Ectodermal cell (in vitro differentiated cells): ENCODE results near the gene RNF151.

Source experiments
- H3K27ac ChIP-seq: 2 replicates; pipeline ENCODE4 v1.7.0; 2013; ENCODE audit warnings: mild to moderate bottlenecking, low read depth, low read length; ENCODE audit not compliant: insufficient read depth, poor library complexity, severe bottlenecking
- H3K27me3 ChIP-seq: 2 replicates; pipeline ENCODE4 v1.7.0; 2013; ENCODE audit warnings: mild to moderate bottlenecking, low read length; ENCODE audit not compliant: insufficient read depth, control insufficient read depth, poor library complexity, severe bottlenecking
- H3K36me3 ChIP-seq: one replicate; pipeline ENCODE4 v1.7.0; 2013; ENCODE audit warnings: low read length; ENCODE audit not compliant: control insufficient read depth, insufficient read depth
- H3K4me1 ChIP-seq: one replicate; pipeline ENCODE4 v1.7.0; 2013; ENCODE audit warnings: low read length; ENCODE audit not compliant: control insufficient read depth, insufficient read depth
- H3K4me3 ChIP-seq: 2 replicates; pipeline ENCODE4 v1.7.0; 2013; ENCODE audit warnings: low read depth, low read length, control low read depth; ENCODE audit not compliant: insufficient read depth
- H3K9me3 ChIP-seq: 2 replicates; pipeline ENCODE4 v1.7.0; 2013; ENCODE audit warnings: mild to moderate bottlenecking, low read length, moderate library complexity; ENCODE audit not compliant: control insufficient read depth
- WGBS, 2 experiments: methylation state at CpG; one replicate each; pipeline ENCODE4 v1.1.7; 2013; ENCODE audit warnings: missing lambda C conversion rate in 2 of 2; 5-methylcytosine and 5-hydroxymethylcytosine counted together

The RNF151 gene

DNA sequence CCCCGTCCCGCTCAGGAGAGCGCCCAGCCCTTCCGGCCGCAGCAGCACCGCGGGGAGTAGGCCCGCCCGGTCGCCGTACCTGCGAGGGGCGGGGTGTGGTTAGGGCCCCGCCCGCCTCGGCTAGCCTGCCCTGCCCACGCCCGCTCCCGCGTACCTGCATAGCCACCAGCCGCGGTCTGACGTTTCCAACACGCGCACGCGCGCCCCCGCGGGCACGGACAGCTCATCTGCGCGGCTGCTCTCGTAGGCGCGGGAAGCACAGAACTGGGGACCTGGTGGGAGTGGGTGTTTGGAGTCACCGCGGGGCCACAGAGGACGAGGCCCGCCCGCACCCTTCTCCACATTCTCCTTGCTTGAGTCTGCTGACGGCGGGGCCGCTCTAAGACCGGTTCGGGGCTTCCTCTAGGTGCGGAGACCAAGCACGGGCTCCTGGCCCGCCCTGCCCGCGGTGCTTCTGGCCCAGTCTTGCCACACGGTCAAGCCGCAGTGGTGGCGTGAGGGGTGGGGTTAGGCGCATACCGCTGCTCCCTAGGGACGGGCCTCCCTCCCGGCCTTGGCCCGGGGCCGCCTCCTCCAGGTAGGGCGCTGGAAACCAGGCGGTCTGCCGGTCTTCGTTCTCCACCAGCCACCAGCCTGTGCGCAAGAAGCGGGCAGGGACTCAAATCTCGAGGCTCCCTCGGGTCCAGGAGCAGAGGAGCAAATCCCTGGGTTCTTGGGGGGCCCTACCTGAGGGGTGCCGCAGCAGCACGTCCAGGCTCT, 12.8 kb downstream of the RNF151 start:
- Histone ChIP-seq H3K27me3 (peaks cover 51% of the 10 kb centered on the region), H3K4me1 (peaks cover 26% of the 10 kb centered on the region), H3K36me3 (peaks cover 25% of the 10 kb centered on the region), H3K9me3 (no peaks in the 10 kb centered on the region), H3K27ac (no peak overlapping the region), H3K4me3 (no peak overlapping the region)
- 11 to 13% methylated on average over 70 of the region's 70 CpGs for WGBS, 2 experiments

DNA sequence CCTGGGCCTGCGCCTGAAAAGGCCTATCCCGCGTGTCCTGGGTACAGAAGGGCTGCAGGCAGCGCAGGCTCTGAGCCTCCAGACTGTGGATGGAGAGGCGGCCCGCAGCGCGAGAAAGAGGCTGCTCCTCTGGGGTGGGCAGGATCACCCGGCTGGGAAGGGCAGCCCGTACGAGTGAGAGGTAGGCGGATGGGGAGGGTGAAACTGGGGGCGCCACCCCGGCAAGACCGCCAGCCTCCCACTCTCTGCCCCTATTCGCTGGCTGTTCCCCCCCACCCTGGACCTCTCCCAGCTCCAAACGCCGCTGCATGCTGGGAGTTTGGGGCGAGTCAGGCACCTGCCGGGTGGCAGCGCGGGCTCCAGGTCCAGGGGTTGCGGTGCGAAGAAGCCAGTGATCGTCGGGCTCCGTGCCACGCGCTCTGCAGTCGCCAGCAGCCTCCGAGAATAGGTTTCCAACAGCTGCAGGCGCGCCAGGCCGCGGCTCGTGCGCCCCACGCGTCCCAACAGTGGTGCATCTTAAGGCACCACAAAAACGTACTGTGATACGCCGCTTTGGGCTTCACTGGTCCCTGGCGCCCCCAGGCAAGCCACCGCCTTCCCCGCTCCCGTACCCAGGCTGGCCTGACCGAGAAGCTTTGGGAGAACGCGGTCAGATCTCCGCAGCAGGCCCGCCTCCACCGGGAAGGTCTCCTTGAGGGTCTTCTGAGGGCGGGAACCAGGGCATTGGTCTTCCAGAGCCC, 13.5 kb downstream of the RNF151 start:
- Histone ChIP-seq H3K9me3 (no peaks in the 10 kb centered on the region), H3K27me3 (peaks cover 51% of the 10 kb centered on the region), H3K4me3 (no peak overlapping the region), H3K27ac (no peak overlapping the region), H3K36me3 (peaks cover 17% of the 10 kb centered on the region), H3K4me1 (peaks cover 26% of the 10 kb centered on the region)
- WGBS, 2 experiments: 20 to 22% methylated on average over 53 of the region's 53 CpGs

DNA sequence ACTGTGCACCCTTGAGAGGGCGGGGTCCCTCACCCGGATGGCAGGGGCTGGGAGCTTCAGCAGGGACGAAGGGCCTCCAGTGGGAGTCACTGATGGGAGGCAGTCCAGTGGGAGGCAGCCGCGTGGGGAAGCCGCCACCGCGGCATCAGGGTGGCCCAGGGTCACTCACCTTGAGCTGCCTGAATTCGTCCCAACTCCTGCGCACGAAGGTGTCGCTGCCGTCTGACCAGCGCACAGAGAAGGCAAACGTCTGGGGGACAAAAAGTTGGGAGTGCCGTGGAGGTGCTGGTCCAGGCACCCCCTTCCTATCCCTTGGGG, 14.1 kb downstream of the RNF151 start:
- 57 to 60% methylated on average over 16 of the region's 16 CpGs for WGBS, 2 experiments
- no peak overlapping the region for H3K27ac ChIP-seq
- peaks cover 20% of the 10 kb centered on the region for H3K36me3 ChIP-seq
- peaks cover 51% of the 10 kb centered on the region for H3K27me3 ChIP-seq
- H3K4me3 ChIP-seq: no peak overlapping the region
- H3K4me1 ChIP-seq: peaks cover 26% of the 10 kb centered on the region
- no peaks in the 10 kb centered on the region for H3K9me3 ChIP-seq

DNA sequence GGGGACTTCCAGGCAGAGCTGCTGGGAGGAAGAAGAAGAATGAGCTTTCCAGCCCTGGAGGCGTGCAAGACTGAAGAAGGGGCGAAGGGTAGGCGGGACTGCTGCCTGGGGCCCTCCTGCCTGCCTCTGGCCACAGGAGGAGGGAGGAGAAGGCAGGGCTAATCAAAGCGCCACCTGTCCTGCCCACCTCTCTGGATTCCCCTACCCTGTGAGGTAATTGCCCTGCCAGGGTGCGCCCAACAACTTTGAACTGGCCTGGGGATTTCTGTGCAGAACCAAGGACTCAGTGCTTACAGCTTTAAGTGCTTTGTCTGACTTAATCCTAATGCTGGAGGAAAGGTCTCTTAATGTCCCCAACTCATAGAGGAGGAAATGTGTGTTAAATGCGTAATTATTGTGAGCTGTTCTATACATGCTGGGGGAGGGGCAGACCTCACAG, 14.8 kb downstream of the RNF151 start, which contains the start of gene NOXO1:
TSS of gene NOXO1 (minus strand) at position 72 of the 439 bp plus-strand sequence. CDS start 290 bp downstream, outside the sequence.
- peaks cover 26% of the 10 kb centered on the region for H3K4me1 ChIP-seq
- 59 to 62% methylated on average over 6 of the region's 6 CpGs for WGBS, 2 experiments
- no peak within 1 kb of the TSS for H3K4me3 ChIP-seq
- no peak within 1 kb of the TSS for H3K27ac ChIP-seq
- peaks cover 51% of the 10 kb centered on the region for H3K27me3 ChIP-seq
- H3K36me3 ChIP-seq: peaks cover 26% of the 10 kb centered on the region
- no peaks in the 10 kb centered on the region for H3K9me3 ChIP-seq

DNA sequence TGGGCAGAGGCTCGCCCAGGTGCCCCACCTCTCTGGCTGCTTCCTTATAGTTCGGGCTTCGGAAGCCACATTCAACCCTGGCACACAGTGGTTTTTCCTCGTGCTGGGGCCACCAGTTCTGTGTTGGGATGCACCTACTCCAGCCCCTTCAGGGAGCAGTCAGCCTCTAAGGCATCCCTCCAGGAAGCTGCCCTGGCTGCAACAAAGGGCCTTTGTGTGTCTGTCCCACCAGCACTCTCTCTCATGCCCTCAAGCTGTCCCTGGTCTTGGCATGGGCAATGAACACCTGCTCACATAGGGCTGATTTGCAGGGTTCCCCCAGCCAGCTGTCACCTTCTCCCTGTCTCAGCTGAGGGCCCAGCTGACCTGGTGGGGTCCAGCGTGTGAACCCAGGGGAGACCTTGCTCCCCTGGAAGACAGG, 15.4 kb downstream of the RNF151 start:
- Histone ChIP-seq H3K27ac (no peak overlapping the region), H3K4me3 (no peak overlapping the region), H3K36me3 (peaks cover 32% of the 10 kb centered on the region), H3K9me3 (no peaks in the 10 kb centered on the region), H3K4me1 (peaks cover 26% of the 10 kb centered on the region), H3K27me3 (peaks cover 51% of the 10 kb centered on the region)
- WGBS, 2 experiments: 73 to 75% methylated on average over 5 of the region's 5 CpGs

DNA sequence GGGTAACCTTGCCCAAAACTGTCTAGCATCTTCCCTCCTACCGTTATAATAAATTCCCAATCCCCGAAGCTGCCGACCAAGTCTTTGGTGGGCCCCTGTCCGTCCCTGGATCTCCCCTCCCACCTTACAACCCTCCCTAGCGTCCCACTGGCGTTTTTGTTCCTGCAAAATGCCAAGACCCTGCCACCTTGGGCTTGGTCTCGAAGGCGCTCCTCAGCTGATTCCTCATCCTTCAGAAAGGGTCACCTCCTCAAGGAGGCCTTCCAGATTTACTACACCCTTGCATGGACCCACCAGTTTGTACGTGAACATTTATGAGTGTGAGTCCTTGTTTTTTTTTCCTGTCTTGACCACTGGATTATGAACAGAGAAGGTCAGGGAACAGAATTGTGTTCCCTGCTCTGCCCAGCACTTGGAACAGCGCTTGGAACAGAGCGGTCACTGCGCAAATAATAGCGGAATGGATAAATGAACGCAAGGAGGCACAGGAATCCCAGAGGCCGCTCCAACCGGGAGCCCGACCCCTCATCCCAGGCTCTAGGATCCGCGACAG, 16.4 kb downstream of the RNF151 start:
- Histone ChIP-seq H3K27ac (no peak overlapping the region), H3K9me3 (no peaks in the 10 kb centered on the region), H3K36me3 (peaks cover 25% of the 10 kb centered on the region), H3K27me3 (peaks cover 51% of the 10 kb centered on the region), H3K4me1 (peaks cover 26% of the 10 kb centered on the region), H3K4me3 (peak overlapping the region; percentile 71)
- 36 to 37% methylated on average over 19 of the region's 19 CpGs for WGBS, 2 experiments

DNA sequence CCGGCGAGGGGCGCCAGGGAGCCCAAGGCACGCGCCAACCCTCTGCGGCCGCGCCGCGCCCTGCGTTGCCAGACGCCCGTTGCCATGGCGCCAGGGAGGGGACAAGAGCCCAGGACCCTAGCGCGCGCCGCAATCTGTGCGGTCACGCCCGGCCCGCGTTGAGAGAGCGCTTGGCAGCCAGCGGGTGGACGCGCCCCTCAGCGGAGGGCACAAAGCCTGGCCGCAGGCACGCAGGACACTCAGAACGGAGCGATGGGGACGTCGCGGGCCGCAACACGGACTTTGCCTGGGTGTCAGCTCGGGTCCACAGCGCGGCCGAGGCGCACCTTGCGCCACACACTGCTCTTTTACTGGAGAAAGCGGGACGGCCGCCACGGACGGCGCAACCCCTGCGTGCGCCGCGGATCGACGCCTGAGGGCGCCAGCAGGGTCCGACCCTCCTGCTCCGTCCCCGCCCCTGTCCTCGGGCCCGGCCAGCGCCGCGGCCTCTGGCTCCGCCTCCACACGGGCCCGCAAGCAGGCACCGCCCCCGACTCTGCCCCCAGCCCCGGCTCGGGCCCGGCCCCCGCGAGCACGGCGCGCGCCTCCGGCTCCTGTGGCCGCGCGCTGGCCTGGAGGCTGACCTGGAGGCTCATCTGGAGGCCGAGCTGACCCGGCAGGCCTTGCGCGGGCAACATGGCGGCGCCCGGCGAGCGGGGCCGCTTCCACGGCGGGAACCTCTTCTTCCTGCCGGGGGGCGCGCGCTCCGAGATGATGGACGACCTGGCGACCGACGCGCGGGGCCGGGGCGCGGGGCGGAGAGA, 17.1 kb downstream of the RNF151 start, which contains the start of gene GFER:
TSS of gene GFER (plus strand) at position 650 of the 803 bp plus-strand sequence. CDS start at position 676, 26 bp downstream.
- Histone ChIP-seq H3K27ac (peak within 1 kb of the TSS; percentile 95), H3K4me3 (peak within 1 kb of the TSS; percentile 71), H3K4me1 (peaks cover 26% of the 10 kb centered on the region), H3K36me3 (peaks cover 18% of the 10 kb centered on the region), H3K9me3 (no peaks in the 10 kb centered on the region), H3K27me3 (peaks cover 51% of the 10 kb centered on the region)
- 0 to 1% methylated on average over 109 of the region's 109 CpGs for WGBS, 2 experiments

DNA sequence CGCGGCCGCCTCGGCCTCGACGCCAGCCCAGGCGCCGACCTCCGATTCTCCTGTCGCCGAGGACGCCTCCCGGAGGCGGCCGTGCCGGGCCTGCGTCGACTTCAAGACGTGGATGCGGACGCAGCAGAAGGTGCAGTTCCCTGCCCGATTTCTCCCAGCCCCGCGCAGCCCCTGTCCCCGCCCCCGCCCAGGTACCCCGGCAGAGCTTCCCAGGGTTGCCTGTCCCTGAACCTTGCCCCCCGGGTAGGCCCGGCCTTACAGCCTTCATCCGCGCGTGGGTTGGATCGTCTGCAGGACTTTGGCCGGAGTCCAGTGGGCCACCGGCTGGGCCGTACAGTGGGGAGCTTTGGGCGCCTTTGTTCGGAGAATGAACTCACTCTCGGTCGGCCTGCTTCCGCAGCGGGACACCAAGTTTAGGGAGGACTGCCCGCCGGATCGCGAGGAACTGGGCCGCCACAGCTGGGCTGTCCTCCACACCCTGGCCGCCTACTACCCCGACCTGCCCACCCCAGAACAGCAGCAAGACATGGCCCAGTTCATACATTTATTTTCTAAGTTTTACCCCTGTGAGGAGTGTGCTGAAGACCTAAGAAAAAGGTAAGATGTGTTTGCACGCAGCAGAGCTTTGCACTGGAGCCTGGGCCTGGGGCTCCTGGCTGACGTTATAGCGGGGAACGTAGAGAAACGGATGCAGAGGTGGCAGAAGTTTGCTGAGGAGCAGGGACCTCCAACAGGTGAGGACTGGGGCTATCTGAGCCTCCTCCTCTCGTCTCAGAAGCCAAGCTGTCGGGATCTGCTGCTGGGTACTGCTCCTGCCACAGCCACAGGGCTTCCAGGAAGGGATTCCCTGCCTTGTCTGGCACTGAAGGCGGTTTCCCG, 17.9 kb downstream of the RNF151 start:
- H3K27ac ChIP-seq: peak overlapping the region; percentile 63
- WGBS, 2 experiments: 7 to 9% methylated on average over 58 of the region's 58 CpGs
- H3K27me3 ChIP-seq: peaks cover 51% of the 10 kb centered on the region

DNA sequence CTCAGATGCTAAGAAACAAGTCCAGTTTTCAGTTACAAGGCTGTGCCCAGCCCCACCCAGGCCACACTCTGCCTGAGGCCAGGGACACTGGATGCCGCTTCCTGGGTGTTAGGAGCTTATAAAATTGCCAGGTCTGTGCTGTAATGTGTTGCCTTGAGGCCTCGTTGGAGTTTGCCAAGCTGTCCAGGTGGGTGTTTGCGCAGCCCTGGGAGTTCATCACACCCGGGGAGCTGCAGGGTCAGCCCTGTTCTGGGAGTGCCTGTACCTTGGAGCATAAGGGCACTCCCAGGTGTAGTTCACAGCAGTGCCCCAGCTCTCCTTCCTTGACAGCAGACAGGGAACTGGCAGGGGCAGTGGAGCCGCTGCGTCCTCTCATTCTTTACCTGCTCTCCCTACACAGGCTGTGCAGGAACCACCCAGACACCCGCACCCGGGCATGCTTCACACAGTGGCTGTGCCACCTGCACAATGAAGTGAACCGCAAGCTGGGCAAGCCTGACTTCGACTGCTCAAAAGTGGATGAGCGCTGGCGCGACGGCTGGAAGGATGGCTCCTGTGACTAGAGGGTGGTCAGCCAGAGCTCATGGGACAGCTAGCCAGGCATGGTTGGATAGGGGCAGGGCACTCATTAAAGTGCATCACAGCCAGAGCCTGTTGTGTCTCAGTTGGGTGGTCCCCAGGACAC, 19.0 kb downstream of the RNF151 start:
- H3K4me1 ChIP-seq: peaks cover 33% of the 10 kb centered on the region
- 95% methylated on average over 14 of the region's 14 CpGs for WGBS, 2 experiments
- H3K27ac ChIP-seq: no peak overlapping the region
- H3K27me3 ChIP-seq: peaks cover 51% of the 10 kb centered on the region
- H3K36me3 ChIP-seq: peaks cover 18% of the 10 kb centered on the region
- no peaks in the 10 kb centered on the region for H3K9me3 ChIP-seq
- H3K4me3 ChIP-seq: no peak overlapping the region

More for the DNA sequence above, 17.9 kb downstream of the RNF151 start:
- Histone ChIP-seq H3K4me3 (peak overlapping the region; percentile 71), H3K4me1 (peaks cover 29% of the 10 kb centered on the region), H3K36me3 (peaks cover 18% of the 10 kb centered on the region), H3K9me3 (no peaks in the 10 kb centered on the region)
